Left ventricle myocardium inferior (tissue), 1 donor: ENCODE results near the gene VWF. TPM values are rescaled to one million over a fixed set of nuclear protein-coding genes. Genes with fewer than 3 reads are reported as not detected.

Experiments
- DNase-seq: peaks from one replicate; pipeline ENCODE4 v3.0.0-alpha.2; 2020
- H3K27ac ChIP-seq: fragments of 200-600 bp; replicated peaks from 2 replicates; pipeline ENCODE4 v1.8.0; 2021
- H3K27me3 ChIP-seq: fragments of 200-600 bp; 2 replicates; pipeline ENCODE4 v1.8.0; 2021; ENCODE audit warnings: low read depth
- H3K36me3 ChIP-seq: fragments of 200-600 bp; 2 replicates; pipeline ENCODE4 v1.8.0; 2021
- H3K4me1 ChIP-seq: fragments of 200-600 bp; 2 replicates; pipeline ENCODE4 v1.8.0; 2021
- H3K4me3 ChIP-seq: fragments of 200-600 bp; 2 replicates; pipeline ENCODE4 v1.8.0; 2021; ENCODE audit warnings: mild to moderate bottlenecking, moderate library complexity
- H3K9me3 ChIP-seq: fragments of 200-600 bp; replicated peaks from 2 replicates; pipeline ENCODE4 v1.8.0; 2021
- intact Hi-C: fragments of 100-400 bp; cut with micrococcal nuclease; formaldehyde crosslinking; loops from one replicate; pipeline ENCODE4 v1.11.0; 2022
- total RNA-seq: library from RNA; stranded (reverse); fragmentation: NEBNext Ultra II Directional; extraction: Animal tissue kit (Norgen Biotek cat#: 25700); gene quantifications from one replicate; pipeline ENCODE4 v1.2.1, GENCODE V29; 2021
- TF ChIP-seq, protein P1 (sequence below): fragments of 200-600 bp; IDR thresholded peaks from 2 replicates; pipeline ENCODE4 v1.8.0; 2021; ENCODE audit warnings: antibody characterized with exemption, mild to moderate bottlenecking, borderline replicate concordance
- donor health status: DM: no; HTN: yes; CAD: no; lungs with severe emphysema.

VWF gene
- total RNA-seq, 1 donor from 2014 or later, result 250 TPM

DNA sequence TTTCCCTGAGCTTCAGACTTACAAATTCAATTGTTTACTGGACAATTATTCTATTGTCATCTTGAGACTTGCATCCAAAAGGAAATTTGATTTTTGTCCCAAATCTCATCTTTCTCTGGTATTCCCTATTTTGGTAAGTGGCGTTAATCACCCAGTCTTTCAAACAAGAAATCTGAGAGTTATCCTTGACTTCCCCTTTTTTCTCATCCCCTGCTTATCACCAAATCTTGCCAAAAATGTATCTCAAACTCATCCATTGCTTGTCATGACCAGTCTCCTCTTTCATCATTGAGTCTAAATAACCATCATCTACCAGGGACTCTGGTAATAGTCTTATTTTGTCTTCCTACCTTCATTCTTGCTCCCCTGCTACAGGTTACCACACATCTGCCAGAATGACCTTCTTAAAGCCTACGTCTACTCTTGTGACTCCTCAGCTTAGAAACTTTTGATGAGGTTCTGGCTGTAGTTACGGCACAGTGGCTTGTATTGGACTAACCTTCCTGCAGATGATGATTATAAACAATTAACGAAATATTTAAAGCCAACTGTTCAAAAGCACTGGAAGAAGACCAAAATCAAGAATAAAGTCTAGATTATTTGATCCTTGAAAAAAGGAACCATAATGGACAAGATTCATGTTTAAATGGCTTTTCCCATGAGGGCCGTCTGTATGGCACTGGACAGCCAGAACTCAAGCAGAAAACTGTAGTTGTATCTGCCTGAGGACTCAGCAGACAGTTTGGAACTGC, 170.5 kb downstream of the VWF start:
- peaks cover 40% of the 10 kb centered on the region for H3K36me3 ChIP-seq
- TF ChIP-seq, protein P1, sequence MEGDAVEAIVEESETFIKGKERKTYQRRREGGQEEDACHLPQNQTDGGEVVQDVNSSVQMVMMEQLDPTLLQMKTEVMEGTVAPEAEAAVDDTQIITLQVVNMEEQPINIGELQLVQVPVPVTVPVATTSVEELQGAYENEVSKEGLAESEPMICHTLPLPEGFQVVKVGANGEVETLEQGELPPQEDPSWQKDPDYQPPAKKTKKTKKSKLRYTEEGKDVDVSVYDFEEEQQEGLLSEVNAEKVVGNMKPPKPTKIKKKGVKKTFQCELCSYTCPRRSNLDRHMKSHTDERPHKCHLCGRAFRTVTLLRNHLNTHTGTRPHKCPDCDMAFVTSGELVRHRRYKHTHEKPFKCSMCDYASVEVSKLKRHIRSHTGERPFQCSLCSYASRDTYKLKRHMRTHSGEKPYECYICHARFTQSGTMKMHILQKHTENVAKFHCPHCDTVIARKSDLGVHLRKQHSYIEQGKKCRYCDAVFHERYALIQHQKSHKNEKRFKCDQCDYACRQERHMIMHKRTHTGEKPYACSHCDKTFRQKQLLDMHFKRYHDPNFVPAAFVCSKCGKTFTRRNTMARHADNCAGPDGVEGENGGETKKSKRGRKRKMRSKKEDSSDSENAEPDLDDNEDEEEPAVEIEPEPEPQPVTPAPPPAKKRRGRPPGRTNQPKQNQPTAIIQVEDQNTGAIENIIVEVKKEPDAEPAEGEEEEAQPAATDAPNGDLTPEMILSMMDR, result no peak
- peaks cover 11% of the 10 kb centered on the region for H3K27me3 ChIP-seq
- H3K4me3 ChIP-seq, result no peak overlapping the region
- no peak overlapping the region for H3K27ac ChIP-seq
- intact Hi-C loops, result no loop called here
- no peaks in the 10 kb centered on the region for H3K4me1 ChIP-seq
- no peak for DNase-seq
- peaks cover 5% of the 10 kb centered on the region for H3K9me3 ChIP-seq

DNA sequence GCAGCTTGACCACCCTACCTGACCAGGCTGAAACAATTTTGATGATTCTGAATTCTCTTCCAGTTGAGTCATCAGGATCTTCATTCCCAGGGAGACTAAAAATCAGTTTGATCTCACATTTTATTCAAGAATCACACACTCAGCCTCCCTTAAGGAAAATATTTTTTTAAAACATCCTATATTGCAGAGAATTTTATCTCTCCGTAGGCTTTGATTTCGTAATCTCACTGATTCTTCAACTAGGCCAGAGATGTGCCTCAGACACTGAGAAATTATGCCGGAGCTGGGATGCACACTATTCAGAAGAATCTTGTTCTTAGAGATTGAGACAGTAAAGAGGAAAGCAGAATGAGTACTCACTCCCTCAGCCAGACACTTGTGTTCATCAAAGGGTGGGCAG, 172.4 kb downstream of the VWF start:
- H3K36me3 ChIP-seq, result peaks cover 48% of the 10 kb centered on the region
- no peak for DNase-seq
- no peak overlapping the region for H3K27ac ChIP-seq
- TF ChIP-seq, protein P1, result no peak
- intact Hi-C loops, result no loop called here
- no peaks in the 10 kb centered on the region for H3K9me3 ChIP-seq
- H3K4me1 ChIP-seq, result no peaks in the 10 kb centered on the region
- no peak overlapping the region for H3K4me3 ChIP-seq
- peaks cover 30% of the 10 kb centered on the region for H3K27me3 ChIP-seq

DNA sequence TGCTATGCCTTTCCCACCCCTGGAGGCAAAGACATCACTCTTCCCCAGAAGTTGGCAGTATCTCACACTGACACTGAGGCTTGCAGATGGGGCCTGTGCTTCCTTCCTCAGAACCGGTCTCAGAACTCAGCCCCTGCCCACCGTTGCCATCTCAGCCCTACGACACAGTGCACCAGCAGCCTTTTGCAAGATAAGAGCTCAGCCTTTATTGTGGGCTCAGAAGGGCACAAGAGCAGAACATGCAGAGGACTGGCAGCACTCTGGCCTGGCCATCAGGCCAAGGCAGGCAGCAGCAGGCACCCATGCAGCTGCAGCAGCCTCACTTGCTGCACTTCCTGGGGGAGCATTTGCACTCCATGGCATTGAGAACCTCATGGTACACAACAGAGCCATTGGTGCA, 175.8 kb downstream of the VWF start:
- intact Hi-C loops, result no loop called here
- H3K4me3 ChIP-seq, result no peak overlapping the region
- TF ChIP-seq, protein P1, result no peak
- H3K27me3 ChIP-seq, result peaks cover 64% of the 10 kb centered on the region
- H3K27ac ChIP-seq, result no peak overlapping the region
- no peaks in the 10 kb centered on the region for H3K9me3 ChIP-seq
- H3K36me3 ChIP-seq, result peaks cover 60% of the 10 kb centered on the region
- H3K4me1 ChIP-seq, result peaks cover 20% of the 10 kb centered on the region
- no peak for DNase-seq

DNA sequence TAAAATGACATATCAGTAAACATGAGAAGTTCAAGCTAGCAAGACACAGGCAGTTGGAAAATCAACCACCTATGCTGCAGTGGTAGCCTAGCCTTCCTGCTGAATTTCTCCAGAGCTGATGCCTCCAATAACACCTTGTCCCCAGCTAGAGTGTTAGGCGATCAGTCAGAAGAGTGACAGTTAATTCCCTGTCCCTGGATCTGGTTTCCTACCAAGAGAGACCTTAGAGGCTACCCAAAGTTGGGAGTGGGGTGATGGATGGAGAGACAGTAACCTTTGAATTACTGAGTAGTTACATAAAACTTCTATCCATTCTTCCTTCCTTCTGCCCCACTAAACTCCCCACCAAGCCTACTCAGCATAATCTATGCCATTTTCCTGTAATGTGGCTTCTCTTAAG, 177.5 kb downstream of the VWF start:
- TF ChIP-seq, protein P1, result no peak
- no peak for DNase-seq
- no peak overlapping the region for H3K27ac ChIP-seq
- no peaks in the 10 kb centered on the region for H3K9me3 ChIP-seq
- no peak overlapping the region for H3K4me3 ChIP-seq
- peaks cover 20% of the 10 kb centered on the region for H3K4me1 ChIP-seq
- H3K27me3 ChIP-seq, result peaks cover 74% of the 10 kb centered on the region
- intact Hi-C loops, result no loop called here
- peaks cover 51% of the 10 kb centered on the region for H3K36me3 ChIP-seq

DNA sequence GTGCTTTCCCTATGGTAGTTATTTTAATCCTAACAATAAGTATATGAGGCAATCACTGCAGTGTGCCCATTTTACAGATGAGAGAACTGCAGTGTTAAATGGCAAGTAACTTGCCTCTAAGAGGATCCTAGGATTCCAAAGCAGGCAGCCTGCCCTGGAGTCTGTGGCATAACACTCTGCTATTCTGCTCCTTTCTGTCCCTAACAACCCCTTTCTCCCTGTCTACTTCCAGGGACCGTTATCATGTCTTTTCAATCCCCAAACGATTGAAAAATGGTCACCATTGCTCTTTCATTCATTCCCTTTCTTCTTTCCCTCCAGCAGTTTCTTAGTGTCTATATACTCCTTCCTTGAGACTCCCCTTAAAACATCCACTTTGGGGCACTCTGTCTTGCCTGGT, 178.1 kb downstream of the VWF start:
- H3K36me3 ChIP-seq, result peaks cover 45% of the 10 kb centered on the region
- no peaks in the 10 kb centered on the region for H3K9me3 ChIP-seq
- TF ChIP-seq, protein P1, result no peak
- no peak overlapping the region for H3K4me3 ChIP-seq
- intact Hi-C loops, result no loop called here
- H3K27ac ChIP-seq, result no peak overlapping the region
- H3K4me1 ChIP-seq, result peaks cover 20% of the 10 kb centered on the region
- DNase-seq, result no peak
- peaks cover 78% of the 10 kb centered on the region for H3K27me3 ChIP-seq
